ENCODE data around the gene HES5.
"Not testable (repeated sequence)": the region's sequence is repeated elsewhere in the genome, so short reads cannot be mapped to it uniquely, and the experiment has no call there.

The HES5 gene, protein sequence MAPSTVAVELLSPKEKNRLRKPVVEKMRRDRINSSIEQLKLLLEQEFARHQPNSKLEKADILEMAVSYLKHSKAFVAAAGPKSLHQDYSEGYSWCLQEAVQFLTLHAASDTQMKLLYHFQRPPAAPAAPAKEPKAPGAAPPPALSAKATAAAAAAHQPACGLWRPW

DNA sequence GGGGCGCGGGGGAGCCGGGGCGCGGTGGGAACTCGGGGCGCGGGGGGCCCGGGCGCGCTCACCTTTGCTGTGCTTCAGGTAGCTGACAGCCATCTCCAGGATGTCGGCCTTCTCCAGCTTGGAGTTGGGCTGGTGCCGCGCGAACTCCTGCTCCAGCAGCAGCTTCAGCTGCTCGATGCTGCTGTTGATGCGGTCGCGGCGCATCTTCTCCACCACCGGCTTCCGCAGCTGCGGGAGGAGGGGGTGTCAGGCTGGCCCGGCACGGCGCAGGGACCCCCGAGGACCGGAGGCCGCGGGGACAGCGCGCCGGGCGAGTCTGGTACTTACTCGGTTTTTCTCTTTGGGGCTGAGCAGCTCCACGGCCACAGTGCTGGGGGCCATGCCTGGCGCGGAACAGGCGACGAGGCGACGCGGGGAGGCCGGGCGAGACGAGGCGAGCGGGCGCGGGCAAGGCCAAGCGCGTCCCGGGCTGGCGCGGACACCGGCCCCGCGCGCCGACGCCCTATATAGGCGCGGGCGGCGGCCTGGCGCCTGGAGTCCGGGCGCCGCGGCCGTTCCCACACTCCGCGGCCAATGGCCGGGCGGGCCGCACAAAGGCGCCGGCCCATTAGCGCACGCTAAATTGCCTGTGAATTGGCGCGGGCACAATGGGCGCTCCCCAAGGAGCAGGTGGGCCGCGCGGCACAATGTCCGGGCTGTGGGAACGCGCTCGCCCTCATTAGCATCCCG lies at the start of gene HES5:
HES5 (minus strand) TSS at position 480 of the 729 bp plus-strand sequence; CDS start at position 381, 99 bp downstream.
- DNase-seq (ENCODE audit: low read depth): no peak

GRCh38 chr1:2578758-2579118 lies 48.7 kb upstream of the HES5 start:
- DNase-seq (ENCODE audit: low read depth): no peak

DNA sequence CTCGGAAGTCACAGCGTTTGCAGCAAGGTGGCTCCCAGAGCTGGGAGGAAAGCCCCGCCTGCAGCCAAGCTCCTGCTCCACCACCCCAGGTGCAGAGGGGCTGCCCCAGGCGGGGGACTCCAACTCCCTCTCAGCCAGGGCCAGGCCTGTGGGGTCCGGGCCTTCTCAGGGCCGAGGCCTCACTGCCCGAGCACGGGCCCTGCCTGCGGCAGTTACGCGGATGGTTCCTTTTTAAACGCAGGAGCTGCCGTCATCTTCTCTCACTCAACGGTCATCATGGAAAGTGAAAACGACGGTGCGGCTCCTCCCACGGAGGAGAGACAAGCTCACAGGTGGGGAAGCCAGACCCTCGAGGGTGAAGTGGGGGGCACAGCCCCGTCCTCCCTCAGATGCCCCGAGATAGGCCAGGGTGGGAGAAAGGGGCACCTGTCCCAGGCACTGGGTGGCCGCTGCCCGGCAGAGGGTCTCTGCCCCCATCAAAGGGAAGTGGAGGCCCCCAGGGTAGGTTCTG lies 47.6 kb upstream of the HES5 start:
- peak; percentile 29 for DNase-seq (ENCODE audit: low read depth)

GRCh38 chr1:2575801-2576663 lies 46.0 kb upstream of the HES5 start:
- no peak for DNase-seq (ENCODE audit: low read depth)

GRCh38 chr1:2574350-2574749 lies 44.3 kb upstream of the HES5 start:
- DNase-seq (ENCODE audit: low read depth): no peak

DNA sequence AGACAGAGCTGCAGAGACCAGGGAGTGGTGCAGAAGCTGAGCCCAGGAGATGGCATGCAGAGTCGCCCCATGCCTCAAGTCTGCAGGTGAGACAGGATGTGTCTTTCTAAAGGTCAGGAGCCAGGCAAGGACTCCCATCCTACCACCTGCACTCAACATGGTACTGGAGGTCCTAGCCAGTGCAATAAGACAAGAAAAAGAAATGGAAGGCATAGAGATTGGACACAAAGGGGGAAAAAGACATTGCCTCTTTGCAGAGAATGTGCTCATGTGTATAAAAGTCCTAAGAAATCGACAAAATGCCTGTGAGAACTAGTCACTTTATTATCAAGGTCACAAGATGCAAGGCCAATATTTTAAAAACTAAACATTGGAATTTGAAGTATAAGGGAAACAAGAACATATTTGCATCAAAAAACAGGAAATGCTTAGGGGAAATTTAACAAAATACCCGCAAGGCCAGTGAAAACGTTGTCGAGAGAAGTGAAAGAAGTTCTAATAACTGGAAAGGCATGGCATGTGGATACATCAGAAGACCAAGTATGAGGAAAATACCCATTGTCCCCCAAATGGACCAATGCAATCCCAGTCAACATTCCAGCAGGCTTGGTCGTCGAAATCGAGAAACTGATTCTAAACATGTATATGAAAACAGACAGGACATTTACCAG lies 43.3 kb upstream of the HES5 start:
- DNase-seq (ENCODE audit: low read depth): no peak

- no peak for DNase-seq (ENCODE audit: low read depth)
Observed at GRCh38 chr1:2571348-2571747, 41.3 kb upstream of the HES5 start.

GRCh38 chr1:2570332-2570731 lies 40.3 kb upstream of the HES5 start:
- no peak for DNase-seq (ENCODE audit: low read depth)

DNA sequence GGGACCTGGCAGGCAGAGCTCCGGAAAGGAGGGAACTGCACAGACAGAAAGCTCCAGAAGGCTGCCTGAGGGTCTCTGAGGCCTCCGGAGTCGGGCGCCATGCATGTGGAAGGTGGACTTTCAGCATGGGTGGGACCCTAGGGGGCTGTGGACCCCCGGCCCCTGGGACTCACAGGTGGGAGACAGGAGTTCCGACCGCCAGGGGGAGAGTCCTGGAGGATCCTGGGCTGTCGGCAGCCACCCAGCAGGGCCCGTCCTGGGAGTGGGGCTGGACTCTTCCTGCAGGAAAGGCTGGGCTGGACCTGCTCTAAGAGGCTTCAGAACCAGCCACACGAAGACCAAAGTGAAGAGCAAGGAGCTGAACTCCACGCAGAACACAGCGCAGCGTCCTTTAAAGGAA lies 39.6 kb upstream of the HES5 start:
- DNase-seq (ENCODE audit: low read depth): not testable (repeated sequence)

DNA sequence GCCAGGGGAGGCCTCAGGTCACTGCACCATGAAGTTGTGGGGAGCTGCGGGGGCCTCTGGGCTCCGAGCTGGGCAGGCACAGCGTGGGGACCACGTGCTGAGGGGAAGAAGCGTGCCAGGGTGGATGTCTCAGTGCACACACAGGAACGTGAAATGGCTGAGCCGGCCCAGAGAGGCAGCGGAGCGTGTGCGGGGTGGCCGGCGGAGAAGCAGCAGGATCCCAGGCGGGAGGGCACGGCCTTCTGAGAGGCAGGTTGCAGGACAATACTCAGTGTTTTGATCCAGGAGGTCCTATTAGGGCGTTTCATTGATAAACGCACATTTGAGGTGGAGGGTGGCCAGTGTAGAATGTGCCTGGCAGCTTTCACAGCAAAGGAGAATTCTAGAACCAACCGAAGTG lies 39.0 kb upstream of the HES5 start:
- DNase-seq (ENCODE audit: low read depth): no peak

GRCh38 chr1:2568187-2568816 lies 38.2 kb upstream of the HES5 start:
- not testable (repeated sequence) for DNase-seq (ENCODE audit: low read depth)

DNA sequence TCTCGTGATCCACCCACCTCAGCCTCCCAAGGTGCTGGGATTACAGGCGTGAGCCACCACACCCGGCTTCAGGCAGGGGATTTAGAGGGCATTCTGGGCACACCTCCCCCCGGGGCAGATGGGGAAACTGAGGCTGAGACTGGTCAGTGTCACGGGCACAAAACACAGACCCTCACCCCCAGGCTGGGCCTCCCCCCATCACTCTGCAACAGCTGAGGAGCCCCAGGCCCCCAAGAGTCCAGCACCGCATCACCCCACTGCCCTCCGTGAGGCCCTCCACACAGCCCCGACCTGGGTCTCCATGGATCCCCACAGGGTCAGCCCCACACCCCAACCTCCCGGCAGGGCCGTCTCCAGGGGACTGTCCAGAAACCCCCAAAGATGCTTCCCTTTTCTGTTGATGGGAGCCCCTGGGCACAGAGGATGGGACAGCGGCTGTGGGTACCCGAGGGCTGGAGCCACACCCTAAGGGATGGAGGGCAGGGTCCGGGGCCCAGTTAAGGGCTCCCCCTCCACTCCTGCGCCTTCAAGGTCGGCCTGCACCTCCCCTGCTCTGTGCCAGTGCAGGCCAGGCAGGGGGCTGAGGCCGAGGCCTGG lies 37.1 kb upstream of the HES5 start:
- DNase-seq (ENCODE audit: low read depth): no peak

GRCh38 chr1:2566101-2567045 lies 36.3 kb upstream of the HES5 start:
- no peak for DNase-seq (ENCODE audit: low read depth)

- DNase-seq (ENCODE audit: low read depth): no peak
Observed at GRCh38 chr1:2564815-2565374, 34.8 kb upstream of the HES5 start.

GRCh38 chr1:2564006-2564814 lies 34.1 kb upstream of the HES5 start:
- DNase-seq (ENCODE audit: low read depth): no peak

- DNase-seq (ENCODE audit: low read depth): no peak
Observed at GRCh38 chr1:2563205-2563604, 33.1 kb upstream of the HES5 start.

GRCh38 chr1:2561898-2562895 lies 32.1 kb upstream of the HES5 start:
- no peak for DNase-seq (ENCODE audit: low read depth)

DNA sequence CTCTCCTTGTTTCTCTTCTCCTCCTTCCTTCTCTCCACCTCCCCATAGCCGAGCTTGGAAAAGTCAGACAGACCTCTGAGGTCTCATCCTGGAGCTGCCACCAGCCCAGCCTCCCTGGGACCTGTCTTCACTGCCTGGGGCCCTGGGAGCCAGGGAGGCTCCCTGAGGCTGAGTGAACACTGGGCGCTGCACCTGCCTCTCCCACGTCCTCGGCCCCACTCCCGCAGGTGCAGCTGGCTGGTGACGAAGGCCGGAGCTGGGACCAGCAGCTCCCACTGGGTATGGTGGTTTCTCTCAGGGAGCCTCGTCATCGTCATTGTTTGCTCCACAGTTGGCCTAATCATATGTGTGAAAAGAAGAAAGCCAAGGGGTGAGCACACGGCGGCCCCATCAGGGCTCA lies 31.4 kb upstream of the HES5 start:
- no peak for DNase-seq (ENCODE audit: low read depth)

Data from activated T-cell treated with anti-CD3 and anti-CD28 coated beads for 1 hour (primary cell).